ENCODE measurements around the gene ITPRIPL2. TPM values are rescaled to one million over a fixed set of nuclear protein-coding genes. Genes with fewer than 3 reads are reported as not detected.

The ITPRIPL2 gene
- total and polyA plus RNA-seq, 2 of the 13 experiments (the other 11 are each of a cell fraction or from before 2014, with no cell fraction given) = 5.9 to 12.6 TPM

DNA sequence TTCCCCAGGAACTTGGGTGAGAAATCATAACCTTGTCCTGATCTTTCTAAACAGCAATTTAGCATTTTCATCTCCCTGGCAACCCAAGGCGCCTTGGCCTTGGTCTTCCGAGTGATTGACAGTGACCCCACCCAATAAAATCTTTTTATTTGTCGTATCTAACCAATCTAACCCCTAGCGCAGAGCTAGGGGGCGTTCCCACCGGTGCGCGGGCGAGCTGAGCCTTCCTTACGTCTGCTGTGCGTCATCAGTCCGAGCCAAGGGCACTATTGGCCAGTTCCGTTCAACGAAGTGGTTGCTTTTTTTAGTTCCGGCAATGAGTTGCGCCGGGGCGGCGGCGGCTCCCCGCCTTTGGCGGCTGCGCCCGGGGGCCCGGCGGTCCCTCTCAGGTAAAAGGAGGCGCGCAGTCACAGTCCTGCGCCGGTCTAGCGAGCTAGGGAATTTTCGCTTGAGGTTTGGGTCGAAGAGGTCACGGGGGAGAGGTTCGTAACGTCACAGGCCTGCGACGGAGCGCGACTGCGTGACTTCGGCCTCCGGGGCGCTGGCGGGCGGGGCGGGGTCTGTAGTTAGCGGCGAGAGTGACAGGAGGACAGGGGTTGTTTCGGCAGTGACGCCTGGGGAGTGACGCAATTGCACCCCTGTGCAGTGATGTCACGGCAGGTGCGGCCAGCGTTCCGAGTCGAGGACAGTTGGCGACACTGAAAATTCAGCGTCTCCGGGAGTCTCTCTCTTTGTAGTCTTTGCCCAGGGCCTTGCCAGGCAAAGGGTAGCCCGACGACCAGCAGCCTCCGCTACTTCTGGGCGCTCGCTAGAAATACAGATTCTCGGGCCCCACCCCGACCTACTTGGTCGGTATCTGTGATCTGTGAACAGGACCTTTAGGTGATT lies 46.2 kb upstream of the ITPRIPL2 start, which contains the start of gene COQ7 (continued):
- TF ChIP-seq UBTF (CRISPR knock-in tag; IDR thresholded peaks at IDR 0.05) (peak; percentile 77; the same call in 1 of the 2 replicates), ZNF121 (CRISPR knock-in tag; IDR thresholded peaks at IDR 0.05) (peak; percentile 58), ZFP36L1 (CRISPR knock-in tag; IDR thresholded peaks at IDR 0.05) (no peak), ARNT (IDR thresholded peaks at IDR 0.05) (no peak), ZNF430 (CRISPR knock-in tag; IDR thresholded peaks at IDR 0.05) (peak; percentile 73; the same call in 1 of the 2 replicates), ZNF776 (CRISPR knock-in tag; IDR thresholded peaks at IDR 0.05) (peak; percentile 41; the same call in 1 of the 2 replicates), TAF15 (IDR thresholded peaks at IDR 0.05; ENCODE audit: low read depth, low read length, poor library complexity, severe bottlenecking) (no peak), ZSCAN31 (CRISPR knock-in tag; IDR thresholded peaks at IDR 0.05; ENCODE audit: low read depth) (peak; percentile 91), CENPBD1 (CRISPR knock-in tag; IDR thresholded peaks at IDR 0.05; ENCODE audit: borderline replicate concordance, low read depth) (no peak), KLF15 (CRISPR knock-in tag; IDR thresholded peaks at IDR 0.05; ENCODE audit: borderline replicate concordance) (0 out of 2 replicates have a peak, but pooled peaks have one; percentile 32)
- TF ChIP-seq, protein P1, sequence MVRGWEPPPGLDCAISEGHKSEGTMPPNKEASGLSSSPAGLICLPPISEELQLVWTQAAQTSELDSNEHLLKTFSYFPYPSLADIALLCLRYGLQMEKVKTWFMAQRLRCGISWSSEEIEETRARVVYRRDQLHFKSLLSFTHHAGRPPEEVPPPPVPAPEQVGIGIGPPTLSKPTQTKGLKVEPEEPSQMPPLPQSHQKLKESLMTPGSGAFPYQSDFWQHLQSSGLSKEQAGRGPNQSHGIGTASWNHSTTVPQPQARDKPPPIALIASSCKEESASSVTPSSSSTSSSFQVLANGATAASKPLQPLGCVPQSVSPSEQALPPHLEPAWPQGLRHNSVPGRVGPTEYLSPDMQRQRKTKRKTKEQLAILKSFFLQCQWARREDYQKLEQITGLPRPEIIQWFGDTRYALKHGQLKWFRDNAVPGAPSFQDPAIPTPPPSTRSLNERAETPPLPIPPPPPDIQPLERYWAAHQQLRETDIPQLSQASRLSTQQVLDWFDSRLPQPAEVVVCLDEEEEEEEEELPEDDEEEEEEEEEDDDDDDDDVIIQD (CRISPR knock-in tag; IDR thresholded peaks at IDR 0.05; ENCODE audit: low read depth) = peak; percentile 42
- TF ChIP-seq, protein P2, sequence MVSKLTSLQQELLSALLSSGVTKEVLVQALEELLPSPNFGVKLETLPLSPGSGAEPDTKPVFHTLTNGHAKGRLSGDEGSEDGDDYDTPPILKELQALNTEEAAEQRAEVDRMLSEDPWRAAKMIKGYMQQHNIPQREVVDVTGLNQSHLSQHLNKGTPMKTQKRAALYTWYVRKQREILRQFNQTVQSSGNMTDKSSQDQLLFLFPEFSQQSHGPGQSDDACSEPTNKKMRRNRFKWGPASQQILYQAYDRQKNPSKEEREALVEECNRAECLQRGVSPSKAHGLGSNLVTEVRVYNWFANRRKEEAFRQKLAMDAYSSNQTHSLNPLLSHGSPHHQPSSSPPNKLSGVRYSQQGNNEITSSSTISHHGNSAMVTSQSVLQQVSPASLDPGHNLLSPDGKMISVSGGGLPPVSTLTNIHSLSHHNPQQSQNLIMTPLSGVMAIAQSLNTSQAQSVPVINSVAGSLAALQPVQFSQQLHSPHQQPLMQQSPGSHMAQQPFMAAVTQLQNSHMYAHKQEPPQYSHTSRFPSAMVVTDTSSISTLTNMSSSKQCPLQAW (CRISPR knock-in tag; IDR thresholded peaks at IDR 0.05) = peak; percentile 61
- TF ChIP-seq, protein P3, sequence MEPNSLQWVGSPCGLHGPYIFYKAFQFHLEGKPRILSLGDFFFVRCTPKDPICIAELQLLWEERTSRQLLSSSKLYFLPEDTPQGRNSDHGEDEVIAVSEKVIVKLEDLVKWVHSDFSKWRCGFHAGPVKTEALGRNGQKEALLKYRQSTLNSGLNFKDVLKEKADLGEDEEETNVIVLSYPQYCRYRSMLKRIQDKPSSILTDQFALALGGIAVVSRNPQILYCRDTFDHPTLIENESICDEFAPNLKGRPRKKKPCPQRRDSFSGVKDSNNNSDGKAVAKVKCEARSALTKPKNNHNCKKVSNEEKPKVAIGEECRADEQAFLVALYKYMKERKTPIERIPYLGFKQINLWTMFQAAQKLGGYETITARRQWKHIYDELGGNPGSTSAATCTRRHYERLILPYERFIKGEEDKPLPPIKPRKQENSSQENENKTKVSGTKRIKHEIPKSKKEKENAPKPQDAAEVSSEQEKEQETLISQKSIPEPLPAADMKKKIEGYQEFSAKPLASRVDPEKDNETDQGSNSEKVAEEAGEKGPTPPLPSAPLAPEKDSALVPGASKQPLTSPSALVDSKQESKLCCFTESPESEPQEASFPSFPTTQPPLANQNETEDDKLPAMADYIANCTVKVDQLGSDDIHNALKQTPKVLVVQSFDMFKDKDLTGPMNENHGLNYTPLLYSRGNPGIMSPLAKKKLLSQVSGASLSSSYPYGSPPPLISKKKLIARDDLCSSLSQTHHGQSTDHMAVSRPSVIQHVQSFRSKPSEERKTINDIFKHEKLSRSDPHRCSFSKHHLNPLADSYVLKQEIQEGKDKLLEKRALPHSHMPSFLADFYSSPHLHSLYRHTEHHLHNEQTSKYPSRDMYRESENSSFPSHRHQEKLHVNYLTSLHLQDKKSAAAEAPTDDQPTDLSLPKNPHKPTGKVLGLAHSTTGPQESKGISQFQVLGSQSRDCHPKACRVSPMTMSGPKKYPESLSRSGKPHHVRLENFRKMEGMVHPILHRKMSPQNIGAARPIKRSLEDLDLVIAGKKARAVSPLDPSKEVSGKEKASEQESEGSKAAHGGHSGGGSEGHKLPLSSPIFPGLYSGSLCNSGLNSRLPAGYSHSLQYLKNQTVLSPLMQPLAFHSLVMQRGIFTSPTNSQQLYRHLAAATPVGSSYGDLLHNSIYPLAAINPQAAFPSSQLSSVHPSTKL (CRISPR knock-in tag; IDR thresholded peaks at IDR 0.05) = peak; percentile 48

Measured in HepG2 (cell line).